Testis (tissue), 2 donors: ENCODE measurements around the gene CDKN2B.

Experiments
- POLR2A ChIP-seq: fragments of 450-650 bp; IDR thresholded peaks from one replicate; pipeline ENCODE4 v1.6.1; 2017; ENCODE audit warnings: antibody characterized with exemption, mild to moderate bottlenecking, moderate library complexity
- TF ChIP-seq, protein P1 (sequence below), 3 experiments: fragments of 450-650 bp in 2 of 3; fragments of 200-600 bp in 1 of 3; sonication (generic) in 1 of 3; IDR thresholded peaks; one replicate each; pipeline ENCODE4 v1.5.1; 2016 to 2019; ENCODE audit warnings: antibody characterized with exemption in 3 of 3, mild to moderate bottlenecking in 2 of 3, moderate library complexity in 1 of 3

DNA sequence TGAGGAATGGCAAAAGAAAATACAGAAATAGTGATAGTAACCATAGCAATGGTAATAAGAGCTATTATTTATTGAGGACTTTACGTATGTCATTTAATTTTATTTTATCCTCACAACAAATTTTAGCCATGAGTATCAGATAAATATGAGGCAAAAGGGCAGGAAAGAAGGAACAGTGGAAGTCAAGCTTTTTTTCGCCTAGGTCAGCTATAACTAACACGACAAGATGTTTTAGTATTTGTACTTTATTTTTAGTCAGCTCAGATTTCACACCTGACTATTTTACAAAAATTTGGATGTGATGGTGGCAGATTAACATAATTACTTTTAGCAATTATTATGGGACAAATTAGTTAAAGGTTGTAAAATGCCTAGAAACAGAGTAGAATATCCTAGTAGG is 34.8 kb upstream of the CDKN2B start:
- TF ChIP-seq, protein P1, sequence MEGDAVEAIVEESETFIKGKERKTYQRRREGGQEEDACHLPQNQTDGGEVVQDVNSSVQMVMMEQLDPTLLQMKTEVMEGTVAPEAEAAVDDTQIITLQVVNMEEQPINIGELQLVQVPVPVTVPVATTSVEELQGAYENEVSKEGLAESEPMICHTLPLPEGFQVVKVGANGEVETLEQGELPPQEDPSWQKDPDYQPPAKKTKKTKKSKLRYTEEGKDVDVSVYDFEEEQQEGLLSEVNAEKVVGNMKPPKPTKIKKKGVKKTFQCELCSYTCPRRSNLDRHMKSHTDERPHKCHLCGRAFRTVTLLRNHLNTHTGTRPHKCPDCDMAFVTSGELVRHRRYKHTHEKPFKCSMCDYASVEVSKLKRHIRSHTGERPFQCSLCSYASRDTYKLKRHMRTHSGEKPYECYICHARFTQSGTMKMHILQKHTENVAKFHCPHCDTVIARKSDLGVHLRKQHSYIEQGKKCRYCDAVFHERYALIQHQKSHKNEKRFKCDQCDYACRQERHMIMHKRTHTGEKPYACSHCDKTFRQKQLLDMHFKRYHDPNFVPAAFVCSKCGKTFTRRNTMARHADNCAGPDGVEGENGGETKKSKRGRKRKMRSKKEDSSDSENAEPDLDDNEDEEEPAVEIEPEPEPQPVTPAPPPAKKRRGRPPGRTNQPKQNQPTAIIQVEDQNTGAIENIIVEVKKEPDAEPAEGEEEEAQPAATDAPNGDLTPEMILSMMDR (IDR thresholded peaks at IDR 0.05) = no peak
- no peak for TF ChIP-seq POLR2A
